ENCODE data around the gene HOPX.
A peak's percentile ranks its signal among the peaks of the same experiment; 100 is the strongest.

The HOPX gene

DNA sequence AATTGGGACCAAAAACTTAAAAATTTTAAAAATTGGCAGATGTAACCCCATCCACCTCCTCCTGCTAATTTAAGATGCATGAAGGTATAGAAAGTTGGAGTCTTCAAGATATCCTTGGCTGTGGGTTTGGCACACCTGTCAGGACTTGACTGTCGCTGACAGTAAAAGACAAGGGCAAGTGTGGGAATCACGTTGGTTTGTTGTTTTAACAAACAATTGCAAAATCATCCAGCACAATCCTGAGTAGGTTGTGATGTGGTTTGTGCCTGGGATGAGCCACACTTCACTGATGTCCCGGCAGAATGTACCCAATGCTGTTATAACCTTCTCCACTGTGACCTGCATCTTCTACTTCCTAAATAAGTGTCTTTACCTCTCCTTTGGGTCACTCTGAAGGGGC, 24.0 kb downstream of the HOPX start:
- TF ChIP-seq, protein P1, sequence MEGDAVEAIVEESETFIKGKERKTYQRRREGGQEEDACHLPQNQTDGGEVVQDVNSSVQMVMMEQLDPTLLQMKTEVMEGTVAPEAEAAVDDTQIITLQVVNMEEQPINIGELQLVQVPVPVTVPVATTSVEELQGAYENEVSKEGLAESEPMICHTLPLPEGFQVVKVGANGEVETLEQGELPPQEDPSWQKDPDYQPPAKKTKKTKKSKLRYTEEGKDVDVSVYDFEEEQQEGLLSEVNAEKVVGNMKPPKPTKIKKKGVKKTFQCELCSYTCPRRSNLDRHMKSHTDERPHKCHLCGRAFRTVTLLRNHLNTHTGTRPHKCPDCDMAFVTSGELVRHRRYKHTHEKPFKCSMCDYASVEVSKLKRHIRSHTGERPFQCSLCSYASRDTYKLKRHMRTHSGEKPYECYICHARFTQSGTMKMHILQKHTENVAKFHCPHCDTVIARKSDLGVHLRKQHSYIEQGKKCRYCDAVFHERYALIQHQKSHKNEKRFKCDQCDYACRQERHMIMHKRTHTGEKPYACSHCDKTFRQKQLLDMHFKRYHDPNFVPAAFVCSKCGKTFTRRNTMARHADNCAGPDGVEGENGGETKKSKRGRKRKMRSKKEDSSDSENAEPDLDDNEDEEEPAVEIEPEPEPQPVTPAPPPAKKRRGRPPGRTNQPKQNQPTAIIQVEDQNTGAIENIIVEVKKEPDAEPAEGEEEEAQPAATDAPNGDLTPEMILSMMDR (IDR thresholded peaks at IDR 0.05; ENCODE audit: low read depth, low read length), result no peak
- no peak for DNase-seq
- H3K9me3 ChIP-seq (ENCODE audit: severe bottlenecking), result no peaks in the 10 kb centered on the region
- no peaks in the 10 kb centered on the region for H3K36me3 ChIP-seq
- no peak overlapping the region for H3K4me3 ChIP-seq (ENCODE audit: low read depth, low read length)
- H3K27me3 ChIP-seq (ENCODE audit: insufficient read depth, low read depth, severe bottlenecking), result peaks cover 3% of the 10 kb centered on the region
- H3K27ac ChIP-seq, result no peak overlapping the region

DNA sequence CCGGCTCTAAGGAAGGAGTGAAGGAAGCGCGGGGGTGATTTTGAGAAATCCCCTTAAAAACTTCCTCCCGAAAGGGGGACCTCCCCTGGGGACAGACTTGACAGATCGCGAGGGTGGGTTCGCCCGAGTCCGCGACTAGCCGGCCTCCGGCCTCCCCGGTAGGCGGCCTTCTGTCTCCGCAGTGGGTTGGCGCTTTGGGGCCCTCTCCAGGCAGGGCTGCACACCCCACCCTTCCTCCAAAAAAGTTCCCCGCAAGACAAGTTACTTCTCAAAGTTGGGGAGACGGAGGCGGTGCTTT, 24.8 kb downstream of the HOPX start:
- Histone ChIP-seq H3K4me3 (ENCODE audit: low read depth, low read length) (peak overlapping the region; percentile 75), H3K27ac (no peak overlapping the region), H3K9me3 (ENCODE audit: severe bottlenecking) (no peaks in the 10 kb centered on the region), H3K36me3 (no peaks in the 10 kb centered on the region), H3K27me3 (ENCODE audit: insufficient read depth, low read depth, severe bottlenecking) (peaks cover 3% of the 10 kb centered on the region)
- TF ChIP-seq, protein P1 (IDR thresholded peaks at IDR 0.05; ENCODE audit: low read depth, low read length), result peak; percentile 55
- peak; percentile 31 for DNase-seq

DNA sequence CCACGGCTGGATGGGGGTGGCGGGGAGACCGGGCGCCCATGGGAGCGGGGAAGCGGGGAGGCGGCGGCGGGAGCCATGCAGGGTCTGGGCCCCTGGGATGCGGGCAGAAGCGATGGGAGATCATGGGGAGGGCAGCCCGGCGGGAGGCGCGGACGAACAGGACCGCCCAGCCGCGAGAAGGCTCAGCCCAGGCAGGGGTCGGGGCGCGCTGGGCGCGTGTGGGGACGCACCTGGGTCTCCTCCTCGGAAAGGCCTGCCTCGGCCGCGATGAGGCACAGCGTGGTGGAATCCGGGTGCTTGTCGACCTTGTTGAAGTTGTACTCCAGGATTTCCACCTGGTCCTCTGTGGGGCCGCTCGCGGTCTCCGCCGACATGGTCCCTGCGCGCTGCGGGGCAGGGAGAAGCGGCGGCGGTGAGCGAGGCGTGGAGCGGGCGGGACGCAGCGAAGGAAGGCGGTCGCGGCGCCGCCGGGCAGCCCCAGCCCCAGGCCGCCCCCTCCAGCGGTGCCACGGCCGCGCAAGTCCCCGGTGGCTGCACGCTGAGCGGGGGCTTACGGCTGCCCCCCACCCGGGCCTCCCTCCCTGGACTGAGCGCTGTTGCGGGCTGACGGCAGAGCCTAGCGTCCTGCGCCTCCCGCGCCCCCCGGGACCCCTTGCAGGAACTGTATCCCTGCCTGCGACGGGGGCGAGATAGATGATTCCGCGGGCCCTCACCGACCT, 25.3 kb downstream of the HOPX start:
- Histone ChIP-seq H3K27ac (no peak overlapping the region), H3K9me3 (ENCODE audit: severe bottlenecking) (no peaks in the 10 kb centered on the region), H3K36me3 (no peaks in the 10 kb centered on the region), H3K4me3 (ENCODE audit: low read depth, low read length) (peak overlapping the region; percentile 75), H3K27me3 (ENCODE audit: insufficient read depth, low read depth, severe bottlenecking) (peaks cover 3% of the 10 kb centered on the region)
- DNase-seq, result peak; percentile 42
- TF ChIP-seq, protein P1 (IDR thresholded peaks at IDR 0.05; ENCODE audit: low read depth, low read length), result no peak

DNA sequence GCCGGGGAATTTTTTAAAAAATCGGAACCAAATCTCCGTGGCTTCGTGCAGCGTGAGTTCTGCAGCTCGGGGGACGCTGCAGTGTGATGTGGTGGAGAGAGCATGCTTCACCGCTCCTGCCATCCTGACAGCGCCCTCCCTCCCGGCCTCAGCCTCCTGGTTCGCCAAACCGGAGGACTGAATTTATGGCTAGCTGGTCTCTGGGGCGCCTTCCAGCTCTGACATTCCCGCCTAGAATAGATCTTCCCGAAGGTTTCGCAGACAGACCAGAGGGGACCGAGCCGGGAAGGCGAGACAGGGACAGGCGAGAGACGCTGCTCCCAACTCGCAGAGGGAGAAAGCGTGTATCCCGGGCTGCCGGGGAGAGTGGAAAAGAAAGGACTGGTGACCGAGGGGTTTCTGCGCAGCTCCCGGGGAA, 25.9 kb downstream of the HOPX start:
- H3K4me3 ChIP-seq (ENCODE audit: low read depth, low read length), result peak overlapping the region; percentile 75
- H3K9me3 ChIP-seq (ENCODE audit: severe bottlenecking), result no peaks in the 10 kb centered on the region
- peaks cover 3% of the 10 kb centered on the region for H3K27me3 ChIP-seq (ENCODE audit: insufficient read depth, low read depth, severe bottlenecking)
- H3K27ac ChIP-seq, result no peak overlapping the region
- H3K36me3 ChIP-seq, result no peaks in the 10 kb centered on the region
- no peak for DNase-seq
- TF ChIP-seq, protein P1 (IDR thresholded peaks at IDR 0.05; ENCODE audit: low read depth, low read length), result 0 out of 2 replicates have a peak, but pooled peaks have one; percentile 3

DNA sequence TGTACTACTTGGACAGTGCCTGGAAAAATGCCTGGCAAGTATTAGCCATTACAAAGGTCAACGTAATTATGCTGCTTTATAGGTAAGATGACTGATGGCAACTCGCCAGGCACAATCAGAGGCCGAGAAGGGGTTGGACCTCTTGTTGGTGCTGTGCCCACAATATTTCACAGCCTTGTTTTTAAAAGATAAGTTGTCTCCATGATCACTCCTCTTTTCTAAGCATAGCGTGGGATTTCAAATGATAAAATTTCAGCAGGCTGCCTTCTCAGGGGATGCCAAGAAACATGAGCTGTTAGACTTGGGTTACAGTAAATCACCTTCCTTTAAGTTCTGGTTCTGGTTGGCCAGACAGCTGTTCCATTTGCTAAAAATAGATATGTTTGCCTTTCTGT, 26.9 kb downstream of the HOPX start:
- TF ChIP-seq, protein P1 (IDR thresholded peaks at IDR 0.05; ENCODE audit: low read depth, low read length), result no peak
- no peak overlapping the region for H3K27ac ChIP-seq
- no peak overlapping the region for H3K4me3 ChIP-seq (ENCODE audit: low read depth, low read length)
- H3K36me3 ChIP-seq, result no peaks in the 10 kb centered on the region
- peaks cover 3% of the 10 kb centered on the region for H3K27me3 ChIP-seq (ENCODE audit: insufficient read depth, low read depth, severe bottlenecking)
- DNase-seq, result no peak
- H3K9me3 ChIP-seq (ENCODE audit: severe bottlenecking), result no peaks in the 10 kb centered on the region

All from WERI-Rb-1 (cell line).